GM19035 (cell line): ENCODE data around the gene TMEM161A.

Experiments
- ATAC-seq: cut with Tn5 transposase; IDR thresholded peaks from one replicate; pipeline ENCODE4 v1.9.1; 2021; ENCODE audit not compliant: unreplicated experiment

Gene TMEM161A

GRCh38 chr19:19098084-19098702 is 40.1 kb downstream of the TMEM161A start:
- ATAC-seq = no peak

GRCh38 chr19:19096641-19097627 is 41.3 kb downstream of the TMEM161A start:
- no peak for ATAC-seq

GRCh38 chr19:19095691-19096090 is 42.6 kb downstream of the TMEM161A start:
- ATAC-seq = no peak

GRCh38 chr19:19094513-19094912 is 43.8 kb downstream of the TMEM161A start:
- ATAC-seq = no peak

- no peak for ATAC-seq
Measured at GRCh38 chr19:19087676-19088075, 50.6 kb downstream of the TMEM161A start.

- ATAC-seq = no peak
Measured at GRCh38 chr19:19083413-19084178, 54.7 kb downstream of the TMEM161A start.

GRCh38 chr19:19081642-19082151 is 56.6 kb downstream of the TMEM161A start:
- ATAC-seq = no peak

GRCh38 chr19:19079571-19079970 is 58.7 kb downstream of the TMEM161A start:
- ATAC-seq = no peak

- no peak for ATAC-seq
Measured at GRCh38 chr19:19078801-19079200, 59.5 kb downstream of the TMEM161A start.

- no peak for ATAC-seq
Measured at GRCh38 chr19:19077103-19077502, 61.2 kb downstream of the TMEM161A start.

- no peak for ATAC-seq
Measured at GRCh38 chr19:19076476-19076875, 61.8 kb downstream of the TMEM161A start.

- ATAC-seq = no peak
Measured at GRCh38 chr19:19075126-19075525, 63.2 kb downstream of the TMEM161A start.

- no peak for ATAC-seq
Measured at GRCh38 chr19:19074196-19074882, 63.9 kb downstream of the TMEM161A start.

GRCh38 chr19:19071897-19072296 is 66.4 kb downstream of the TMEM161A start:
- no peak for ATAC-seq
